Progenitor cell of endocrine pancreas (in vitro differentiated cells): ENCODE measurements around the gene ZFP37. TPM values are rescaled to one million over a fixed set of nuclear protein-coding genes. Genes with fewer than 3 reads are reported as not detected.
"Not testable (repeated sequence)": the region's sequence is repeated elsewhere in the genome, so short reads cannot be mapped to it uniquely, and the experiment has no call there.

ENCODE experiments used
- DNase-seq: peaks from one replicate; pipeline ENCODE4 v3.0.0; 2021; ENCODE audit warnings: low spot score; ENCODE audit not compliant: unreplicated experiment
- H3K27ac Mint-ChIP-seq: 2 replicates; pipeline ENCODE4 v1.8.0; 2021; ENCODE audit warnings: mild to moderate bottlenecking, moderate library complexity, mixed read lengths
- H3K27me3 Mint-ChIP-seq: 2 replicates; pipeline ENCODE4 v1.8.0; 2021; ENCODE audit warnings: mixed read lengths
- H3K36me3 Mint-ChIP-seq: 2 replicates; pipeline ENCODE4 v1.8.0; 2022; ENCODE audit warnings: mixed read lengths; ENCODE audit not compliant: insufficient read depth
- H3K4me1 Mint-ChIP-seq: 2 replicates; pipeline ENCODE4 v1.8.0; 2021; ENCODE audit warnings: low read depth, mixed read lengths
- H3K4me3 Mint-ChIP-seq: 2 replicates; pipeline ENCODE4 v1.8.0; 2021; ENCODE audit warnings: low read depth, mild to moderate bottlenecking, moderate library complexity, mixed read lengths
- H3K9me3 Mint-ChIP-seq: 2 replicates; pipeline ENCODE4 v1.8.0; 2021; ENCODE audit warnings: low read depth, mixed read lengths
- long read RNA-seq: library from polyadenylated mRNA; unstranded; transcript quantifications from one replicate; pipeline ENCODE4 v2.0.0, GENCODE V29; 2020
- total RNA-seq: library from RNA; stranded (reverse); gene quantifications from 2 replicates; pipeline ENCODE4 v1.2.1, GENCODE V29; 2021
- TF ChIP-seq, protein P1 (sequence below): fragments of 200-600 bp; sonication (generic); IDR thresholded peaks from one replicate; pipeline ENCODE4 v1.5.0; 2021; ENCODE audit warnings: antibody characterized with exemption, mild to moderate bottlenecking; ENCODE audit not compliant: unreplicated experiment

Gene ZFP37
- total RNA-seq = 7.9 and 8.7 TPM in 2 replicates
- long read RNA-seq, full-length matches to known transcripts = 27 of 29 reads
- long read RNA-seq, partial matches to known transcripts = 0 of 29 reads
- long read RNA-seq, other reads (novel, unspliced or antisense) = 2 of 29 reads

DNA sequence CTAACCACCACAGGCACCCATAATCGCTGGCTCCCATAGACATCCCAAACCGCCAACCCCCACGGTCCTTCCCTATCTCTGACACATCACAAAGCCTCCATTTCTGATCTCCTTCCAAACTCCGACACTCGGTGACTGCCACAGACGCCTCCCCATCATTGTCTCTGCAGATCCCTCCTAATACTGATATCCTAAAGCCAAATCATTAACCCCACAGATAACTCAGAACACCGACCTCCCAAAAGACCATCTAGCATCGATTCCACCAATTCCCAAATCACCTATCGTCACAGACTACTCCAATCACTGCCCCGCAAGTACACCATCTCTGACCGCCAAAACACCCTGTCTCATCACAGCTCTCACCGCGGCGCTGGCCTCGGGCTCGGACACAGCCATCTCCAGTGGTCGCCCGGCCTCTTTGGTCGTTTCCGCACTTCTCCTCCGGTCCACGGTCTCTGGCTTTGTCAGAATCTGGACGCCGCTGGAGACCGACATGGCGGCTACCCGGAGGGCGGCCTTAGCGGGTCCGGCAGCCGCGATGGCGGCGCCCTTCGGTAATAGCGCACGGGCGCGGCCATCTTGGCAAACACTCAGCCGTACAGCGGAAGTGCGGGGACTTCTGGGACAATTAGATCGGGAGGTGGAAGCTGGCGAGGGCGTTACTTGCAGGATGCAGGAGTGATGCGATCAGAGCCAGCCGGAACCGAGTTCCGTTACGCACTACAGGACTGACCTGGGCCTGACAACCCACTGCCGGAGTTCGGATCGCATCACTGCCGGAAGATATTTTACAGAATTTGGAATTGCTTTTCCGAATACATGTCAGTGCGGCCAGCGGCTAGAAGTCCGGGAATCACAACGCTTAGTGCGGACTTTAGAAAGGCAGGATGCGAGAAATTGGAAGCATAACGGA lies at the start of gene ZFP37:
Gene ZFP37 (minus strand): TSS at position 534 of the 916 bp plus-strand sequence. CDS start 36 bp downstream, at position 498.
- H3K9me3 Mint-ChIP-seq = peaks cover 6% of the 10 kb centered on the region
- TF ChIP-seq, protein P1, sequence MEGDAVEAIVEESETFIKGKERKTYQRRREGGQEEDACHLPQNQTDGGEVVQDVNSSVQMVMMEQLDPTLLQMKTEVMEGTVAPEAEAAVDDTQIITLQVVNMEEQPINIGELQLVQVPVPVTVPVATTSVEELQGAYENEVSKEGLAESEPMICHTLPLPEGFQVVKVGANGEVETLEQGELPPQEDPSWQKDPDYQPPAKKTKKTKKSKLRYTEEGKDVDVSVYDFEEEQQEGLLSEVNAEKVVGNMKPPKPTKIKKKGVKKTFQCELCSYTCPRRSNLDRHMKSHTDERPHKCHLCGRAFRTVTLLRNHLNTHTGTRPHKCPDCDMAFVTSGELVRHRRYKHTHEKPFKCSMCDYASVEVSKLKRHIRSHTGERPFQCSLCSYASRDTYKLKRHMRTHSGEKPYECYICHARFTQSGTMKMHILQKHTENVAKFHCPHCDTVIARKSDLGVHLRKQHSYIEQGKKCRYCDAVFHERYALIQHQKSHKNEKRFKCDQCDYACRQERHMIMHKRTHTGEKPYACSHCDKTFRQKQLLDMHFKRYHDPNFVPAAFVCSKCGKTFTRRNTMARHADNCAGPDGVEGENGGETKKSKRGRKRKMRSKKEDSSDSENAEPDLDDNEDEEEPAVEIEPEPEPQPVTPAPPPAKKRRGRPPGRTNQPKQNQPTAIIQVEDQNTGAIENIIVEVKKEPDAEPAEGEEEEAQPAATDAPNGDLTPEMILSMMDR = no peak
- DNase-seq = peak; percentile 73
- no peak within 1 kb of the TSS for H3K27ac Mint-ChIP-seq
- no peaks in the 10 kb centered on the region for H3K36me3 Mint-ChIP-seq
- H3K27me3 Mint-ChIP-seq = peaks cover 12% of the 10 kb centered on the region
- H3K4me3 Mint-ChIP-seq = no peak within 1 kb of the TSS
- no peaks in the 10 kb centered on the region for H3K4me1 Mint-ChIP-seq

DNA sequence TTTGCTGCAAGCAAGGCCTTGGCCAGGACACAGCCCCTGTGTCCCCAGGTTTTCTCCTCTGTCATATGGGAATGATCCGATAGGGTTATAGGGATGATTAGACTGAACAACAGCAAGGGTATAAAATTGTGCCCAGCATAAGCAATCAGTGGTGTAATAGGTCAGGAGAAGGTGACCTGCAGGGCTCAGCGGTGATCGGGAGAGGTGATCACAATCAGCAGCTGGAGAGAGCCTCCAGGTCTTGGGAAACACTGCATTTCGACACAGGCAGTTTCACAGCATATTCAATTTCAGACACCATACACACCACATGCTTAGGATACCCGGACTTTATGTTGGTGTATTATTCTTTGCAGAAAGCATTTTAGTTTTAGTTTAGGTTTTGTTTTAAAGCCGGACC lies 48.8 kb upstream of the ZFP37 start:
- H3K9me3 Mint-ChIP-seq, DNase-seq, H3K4me1 Mint-ChIP-seq, H3K36me3 Mint-ChIP-seq, H3K4me3 Mint-ChIP-seq, H3K27ac Mint-ChIP-seq: not testable (repeated sequence)
- H3K27me3 Mint-ChIP-seq = peaks cover 16% of the 10 kb centered on the region

GRCh38 chr9:113095561-113095960 lies 39.0 kb upstream of the ZFP37 start:
- no peak for DNase-seq
- H3K9me3 Mint-ChIP-seq = no peaks in the 10 kb centered on the region
- TF ChIP-seq, protein P1 = no peak
- no peaks in the 10 kb centered on the region for H3K36me3 Mint-ChIP-seq
- H3K4me3 Mint-ChIP-seq = no peak overlapping the region
- no peak overlapping the region for H3K27ac Mint-ChIP-seq
- no peaks in the 10 kb centered on the region for H3K4me1 Mint-ChIP-seq
- peaks cover 72% of the 10 kb centered on the region for H3K27me3 Mint-ChIP-seq

DNA sequence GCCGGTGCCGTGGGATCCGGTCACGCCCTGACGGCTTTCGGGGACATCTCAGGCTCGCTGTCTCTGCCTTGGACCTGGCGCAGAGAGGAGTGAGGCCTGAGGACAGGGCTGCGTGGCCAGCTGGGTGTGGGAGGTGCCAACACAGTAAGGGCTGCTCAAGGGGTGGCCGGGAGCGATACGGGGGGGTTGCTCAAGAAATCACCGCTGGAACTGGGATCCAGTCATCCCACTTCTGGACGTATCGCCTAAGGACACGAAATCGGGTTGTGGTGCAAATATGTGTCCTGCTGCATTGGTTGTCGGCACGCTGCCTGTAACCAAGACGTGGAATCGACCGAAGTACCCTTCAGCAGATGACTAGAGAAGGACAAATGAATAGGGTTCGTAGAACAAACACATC lies 33.4 kb upstream of the ZFP37 start:
- DNase-seq, H3K9me3 Mint-ChIP-seq, H3K27ac Mint-ChIP-seq, H3K4me3 Mint-ChIP-seq, H3K4me1 Mint-ChIP-seq, H3K36me3 Mint-ChIP-seq: not testable (repeated sequence)
- peaks cover 33% of the 10 kb centered on the region for H3K27me3 Mint-ChIP-seq

DNA sequence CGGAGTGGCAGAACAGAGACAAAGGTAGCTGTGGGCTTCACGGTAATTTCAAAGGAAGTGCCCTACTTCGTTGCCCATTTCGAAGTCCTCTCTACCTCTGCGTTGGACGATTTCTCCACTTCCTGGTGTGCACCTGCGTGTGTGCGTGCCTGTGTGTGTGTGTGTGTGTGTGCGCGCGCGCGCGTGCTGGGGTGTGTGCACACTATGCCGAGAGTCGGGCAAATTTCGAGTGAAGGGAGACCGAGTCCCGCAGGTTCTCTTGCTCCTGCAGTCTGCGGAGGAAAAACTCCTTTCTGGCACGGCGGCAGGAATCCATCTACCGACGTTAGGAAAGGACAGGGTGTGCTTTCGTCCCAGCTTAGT lies 32.6 kb upstream of the ZFP37 start:
- H3K4me1 Mint-ChIP-seq, H3K9me3 Mint-ChIP-seq, H3K27ac Mint-ChIP-seq, DNase-seq, H3K36me3 Mint-ChIP-seq, H3K4me3 Mint-ChIP-seq: not testable (repeated sequence)
- peaks cover 29% of the 10 kb centered on the region for H3K27me3 Mint-ChIP-seq

- peaks cover 25% of the 10 kb centered on the region for H3K27me3 Mint-ChIP-seq
- not testable (repeated sequence) for DNase-seq, H3K36me3 Mint-ChIP-seq, H3K9me3 Mint-ChIP-seq, H3K4me1 Mint-ChIP-seq, H3K27ac Mint-ChIP-seq, H3K4me3 Mint-ChIP-seq
Observed at GRCh38 chr9:113088456-113089142, 32.1 kb upstream of the ZFP37 start.

- not testable (repeated sequence) for H3K4me1 Mint-ChIP-seq, H3K4me3 Mint-ChIP-seq, H3K36me3 Mint-ChIP-seq, H3K9me3 Mint-ChIP-seq, DNase-seq, H3K27ac Mint-ChIP-seq
- peaks cover 12% of the 10 kb centered on the region for H3K27me3 Mint-ChIP-seq
Observed at GRCh38 chr9:113062932-113063310, 6.4 kb upstream of the ZFP37 start.

- H3K4me3 Mint-ChIP-seq, H3K4me1 Mint-ChIP-seq, H3K9me3 Mint-ChIP-seq, DNase-seq, H3K27ac Mint-ChIP-seq, H3K36me3 Mint-ChIP-seq: not testable (repeated sequence)
- H3K27me3 Mint-ChIP-seq = peaks cover 12% of the 10 kb centered on the region
Observed at GRCh38 chr9:113062256-113062931, 5.9 kb upstream of the ZFP37 start.

DNA sequence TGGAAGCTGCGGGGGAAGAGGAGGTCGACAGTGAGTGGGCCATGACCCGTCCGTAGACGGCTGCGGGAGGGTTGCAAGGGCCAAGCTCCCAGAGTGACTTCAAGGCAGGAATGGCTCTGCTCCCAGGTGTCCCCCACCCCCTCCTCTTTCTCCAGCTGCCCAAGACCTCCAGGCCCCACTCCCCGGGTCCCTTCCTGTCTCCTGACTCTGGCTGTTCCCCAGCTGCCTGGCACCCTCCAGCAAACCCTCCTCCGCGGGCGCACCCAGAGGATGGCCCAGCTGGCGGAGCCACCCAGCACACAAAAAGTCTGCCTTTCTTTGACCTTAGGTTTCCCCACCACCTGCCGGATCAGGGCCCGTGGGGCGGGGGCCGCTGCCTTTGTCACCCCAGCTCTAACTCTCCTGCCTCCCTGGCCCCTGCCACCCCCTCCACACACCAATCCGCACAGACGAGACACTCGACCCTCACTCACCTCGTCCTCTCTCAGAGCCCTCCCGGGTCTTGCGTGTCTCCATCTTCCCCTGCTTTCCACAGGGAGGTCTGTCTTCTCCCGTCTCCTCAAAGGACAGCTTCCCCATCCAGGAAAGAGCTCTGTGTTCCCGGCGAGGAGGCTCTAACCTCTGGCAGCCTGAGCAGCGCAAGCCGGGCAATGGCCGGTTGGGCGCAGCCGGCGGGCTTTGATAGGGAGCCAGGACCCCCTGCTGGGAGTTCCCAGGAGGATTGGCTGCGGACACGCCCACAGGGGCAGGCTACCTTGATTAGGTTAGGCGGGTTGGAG lies 4.7 kb upstream of the ZFP37 start:
- not testable (repeated sequence) for H3K36me3 Mint-ChIP-seq, H3K27ac Mint-ChIP-seq, H3K4me1 Mint-ChIP-seq, DNase-seq, H3K9me3 Mint-ChIP-seq, H3K4me3 Mint-ChIP-seq
- H3K27me3 Mint-ChIP-seq = peaks cover 12% of the 10 kb centered on the region
